Endodermal cell (in vitro differentiated cells): ENCODE measurements around the gene PRR35. TPM values are rescaled to one million over a fixed set of nuclear protein-coding genes. Genes with fewer than 3 reads are reported as not detected.
A peak's percentile ranks its signal among the peaks of the same experiment; 100 is the strongest.

Experiments
- DNase-seq: peaks from one replicate; pipeline ENCODE4 v3.0.0-alpha.2; 2017
- H3K27ac ChIP-seq: 2 replicates; pipeline ENCODE4 v1.5.1; 2013; ENCODE audit warnings: mild to moderate bottlenecking, low read depth, low read length, moderate library complexity
- H3K27me3 ChIP-seq: 2 replicates; pipeline ENCODE4 v1.6.1; 2013; ENCODE audit warnings: mild to moderate bottlenecking, low read length, moderate library complexity; ENCODE audit not compliant: insufficient read depth, control insufficient read depth, poor library complexity, severe bottlenecking
- H3K36me3 ChIP-seq: 2 replicates; pipeline ENCODE4 v1.7.0; 2013; ENCODE audit warnings: mild to moderate bottlenecking, low read length, moderate library complexity; ENCODE audit not compliant: control insufficient read depth, insufficient read depth
- H3K4me1 ChIP-seq: one replicate; pipeline ENCODE4 v1.7.0; 2013; ENCODE audit warnings: low read length; ENCODE audit not compliant: control insufficient read depth, insufficient read depth
- H3K4me3 ChIP-seq: 2 replicates; pipeline ENCODE4 v1.5.1; 2013; ENCODE audit warnings: mild to moderate bottlenecking, low read length, moderate library complexity
- H3K9ac ChIP-seq: 2 replicates; pipeline ENCODE4 v1.6.1; 2013; ENCODE audit warnings: mild to moderate bottlenecking, low read length, moderate library complexity; ENCODE audit not compliant: poor library complexity, severe bottlenecking; ENCODE audit errors: extremely low read depth
- H3K9me3 ChIP-seq: 2 replicates; pipeline ENCODE4 v1.6.1; 2013; ENCODE audit warnings: mild to moderate bottlenecking, low read length, moderate library complexity; ENCODE audit not compliant: control insufficient read depth
- H3K27ac Mint-ChIP-seq: 2 replicates; pipeline ENCODE4 v1.8.0; 2020; ENCODE audit warnings: mixed read lengths
- H3K27me3 Mint-ChIP-seq: 2 replicates; pipeline ENCODE4 v1.8.0; 2021; ENCODE audit warnings: mild to moderate bottlenecking, mixed read lengths; ENCODE audit not compliant: insufficient read depth
- H3K36me3 Mint-ChIP-seq: 2 replicates; pipeline ENCODE4 v1.8.0; 2020; ENCODE audit warnings: low read depth, mixed read lengths
- H3K4me1 Mint-ChIP-seq: 2 replicates; pipeline ENCODE4 v1.8.0; 2020; ENCODE audit warnings: mixed read lengths
- H3K4me3 Mint-ChIP-seq: 2 replicates; pipeline ENCODE4 v1.8.0; 2020; ENCODE audit warnings: mild to moderate bottlenecking, moderate library complexity, mixed read lengths
- H3K9me3 Mint-ChIP-seq: 2 replicates; pipeline ENCODE4 v1.8.0; 2020; ENCODE audit warnings: mild to moderate bottlenecking, mixed read lengths
- WGBS, 2 experiments: methylation state at CpG; one replicate each; pipeline versions ENCODE4 v1.1.5 to v1.1.7; 2013; ENCODE audit warnings: missing lambda C conversion rate in 2 of 2, mixed read lengths in 1 of 2; ENCODE audit not compliant: insufficient coverage in 1 of 2, insufficient read length in 1 of 2; 5-methylcytosine and 5-hydroxymethylcytosine counted together
- total RNA-seq, 2 donors: library from RNA; stranded (reverse); fragmentation: NEBNext Ultra II Directional in 1 of 2; extraction: Animal tissue kit (Norgen Biotek cat#: 25700) in 1 of 2; gene quantifications; 2 replicates in 1 of 2; 3 replicates in 1 of 2; pipeline ENCODE4 v1.2.1, GENCODE V29; 2021
- TF ChIP-seq, protein P1 (sequence below): fragments of 200-600 bp; sonication (generic); conservative IDR thresholded peaks from 2 replicates; pipeline ENCODE4 v1.5.0; 2021; ENCODE audit warnings: antibody characterized with exemption, mild to moderate bottlenecking

Gene PRR35
- total RNA-seq, 2 donors from 2014 or later = 0.29 to 0.62 TPM

DNA sequence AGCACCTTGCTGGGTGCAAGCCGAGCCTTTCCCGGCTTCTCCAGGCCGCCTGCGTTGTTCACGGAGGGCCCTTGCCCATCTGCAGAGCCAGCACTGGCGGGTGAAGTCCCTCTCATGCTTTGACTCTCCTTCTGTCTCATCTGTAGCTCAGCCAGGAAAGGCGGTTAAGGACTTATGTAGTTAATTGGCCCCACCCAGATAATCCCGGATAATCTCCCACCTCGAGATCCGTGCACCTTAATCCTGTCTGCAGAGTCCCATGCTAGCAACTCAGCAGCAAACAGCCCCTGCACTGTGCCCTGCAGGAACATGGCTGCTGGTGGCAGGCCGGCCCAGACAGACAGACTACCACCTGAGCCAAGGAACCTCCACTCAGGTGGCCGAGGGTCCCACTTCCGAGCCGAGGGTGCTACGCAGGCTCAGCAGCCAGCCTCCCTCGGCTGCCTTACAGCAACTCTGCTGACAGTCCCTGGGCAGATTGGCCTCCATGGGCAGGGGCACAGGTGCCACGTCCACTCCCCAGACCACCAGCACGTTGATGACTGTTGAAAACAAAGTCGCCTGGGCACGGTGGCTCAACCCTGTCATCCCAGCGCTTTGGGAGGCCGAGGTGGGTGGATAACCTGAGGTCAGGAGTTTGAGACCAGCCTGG lies 46.6 kb downstream of the PRR35 start:
- H3K9me3 ChIP-seq = peaks cover 16% of the 10 kb centered on the region
- Mint-ChIP-seq H3K4me1 (peaks cover 13% of the 10 kb centered on the region), H3K4me3 (no peak overlapping the region), H3K27ac (no peak overlapping the region), H3K27me3 (peaks cover 5% of the 10 kb centered on the region), H3K9me3 (peaks cover 30% of the 10 kb centered on the region), H3K36me3 (peaks cover 30% of the 10 kb centered on the region)
- H3K4me1 ChIP-seq = no peaks in the 10 kb centered on the region
- H3K27ac ChIP-seq = no peak overlapping the region
- no peaks in the 10 kb centered on the region for H3K36me3 ChIP-seq
- no peak overlapping the region for H3K4me3 ChIP-seq
- 93 to 95% methylated on average over 18 to 22 of the region's 22 CpGs for WGBS, 2 experiments
- no peak for DNase-seq
- no peak overlapping the region for H3K9ac ChIP-seq
- TF ChIP-seq, protein P1, sequence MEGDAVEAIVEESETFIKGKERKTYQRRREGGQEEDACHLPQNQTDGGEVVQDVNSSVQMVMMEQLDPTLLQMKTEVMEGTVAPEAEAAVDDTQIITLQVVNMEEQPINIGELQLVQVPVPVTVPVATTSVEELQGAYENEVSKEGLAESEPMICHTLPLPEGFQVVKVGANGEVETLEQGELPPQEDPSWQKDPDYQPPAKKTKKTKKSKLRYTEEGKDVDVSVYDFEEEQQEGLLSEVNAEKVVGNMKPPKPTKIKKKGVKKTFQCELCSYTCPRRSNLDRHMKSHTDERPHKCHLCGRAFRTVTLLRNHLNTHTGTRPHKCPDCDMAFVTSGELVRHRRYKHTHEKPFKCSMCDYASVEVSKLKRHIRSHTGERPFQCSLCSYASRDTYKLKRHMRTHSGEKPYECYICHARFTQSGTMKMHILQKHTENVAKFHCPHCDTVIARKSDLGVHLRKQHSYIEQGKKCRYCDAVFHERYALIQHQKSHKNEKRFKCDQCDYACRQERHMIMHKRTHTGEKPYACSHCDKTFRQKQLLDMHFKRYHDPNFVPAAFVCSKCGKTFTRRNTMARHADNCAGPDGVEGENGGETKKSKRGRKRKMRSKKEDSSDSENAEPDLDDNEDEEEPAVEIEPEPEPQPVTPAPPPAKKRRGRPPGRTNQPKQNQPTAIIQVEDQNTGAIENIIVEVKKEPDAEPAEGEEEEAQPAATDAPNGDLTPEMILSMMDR = no peak
- H3K27me3 ChIP-seq = no peaks in the 10 kb centered on the region

DNA sequence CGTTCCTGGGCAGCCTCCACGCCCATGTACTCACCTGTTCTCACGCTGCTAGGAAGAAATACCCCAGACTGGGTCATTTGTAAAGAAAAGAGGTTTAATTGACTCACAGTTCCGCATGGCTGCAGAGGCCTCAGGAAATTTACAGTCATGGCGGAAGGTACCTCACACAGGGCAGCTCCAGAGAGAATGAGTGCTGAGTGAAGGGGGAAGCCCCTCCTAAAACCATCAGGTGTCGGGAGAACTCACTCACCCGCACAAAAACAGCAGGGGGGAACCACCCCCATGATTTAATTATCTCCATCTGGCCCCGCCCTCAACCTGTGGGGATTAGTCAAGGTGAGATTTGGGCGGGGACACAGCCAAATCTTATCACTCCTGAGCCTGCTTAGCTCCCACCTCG lies 47.8 kb downstream of the PRR35 start:
- TF ChIP-seq, protein P1 = no peak
- H3K4me3 ChIP-seq = no peak overlapping the region
- H3K9ac ChIP-seq = no peak overlapping the region
- 64 to 78% methylated on average over 3 to 9 of the region's 10 CpGs for WGBS, 2 experiments
- peak; percentile 84 for DNase-seq
- no peaks in the 10 kb centered on the region for H3K4me1 ChIP-seq
- H3K27ac ChIP-seq = no peak overlapping the region
- H3K4me1 Mint-ChIP-seq = peaks cover 13% of the 10 kb centered on the region
- no peaks in the 10 kb centered on the region for H3K27me3 ChIP-seq
- H3K27ac Mint-ChIP-seq = peak overlapping the region; percentile 68
- H3K9me3 ChIP-seq = peaks cover 16% of the 10 kb centered on the region
- peaks cover 5% of the 10 kb centered on the region for H3K27me3 Mint-ChIP-seq
- no peaks in the 10 kb centered on the region for H3K36me3 ChIP-seq
- peaks cover 28% of the 10 kb centered on the region for H3K36me3 Mint-ChIP-seq
- H3K9me3 Mint-ChIP-seq = peaks cover 30% of the 10 kb centered on the region
- peak overlapping the region; percentile 29 for H3K4me3 Mint-ChIP-seq

DNA sequence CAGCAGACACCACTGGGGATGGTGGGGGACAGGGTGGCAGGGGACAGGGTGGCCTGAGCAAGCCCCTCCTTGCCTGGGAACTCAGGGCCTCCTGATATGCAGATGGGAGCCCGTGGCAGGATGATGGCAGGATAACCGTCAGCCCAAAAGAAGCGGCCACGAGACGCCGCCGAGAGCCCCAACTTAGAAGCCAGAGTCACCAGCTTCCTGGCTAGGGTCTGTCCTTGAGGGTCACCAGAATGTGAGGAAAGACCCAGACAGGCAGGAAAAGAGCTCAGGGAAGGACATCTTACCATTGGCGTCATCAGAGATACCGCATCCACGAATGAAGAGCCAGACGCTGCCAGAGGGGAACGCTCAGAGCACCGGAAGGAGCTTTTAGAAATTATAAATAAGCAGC lies 49.1 kb downstream of the PRR35 start:
- Histone ChIP-seq H3K27me3 (no peaks in the 10 kb centered on the region), H3K4me3 (no peak overlapping the region), H3K27ac (no peak overlapping the region), H3K4me1 (no peaks in the 10 kb centered on the region), H3K9me3 (peaks cover 15% of the 10 kb centered on the region), H3K36me3 (peaks cover 4% of the 10 kb centered on the region), H3K9ac (no peak overlapping the region)
- peaks cover 29% of the 10 kb centered on the region for H3K9me3 Mint-ChIP-seq
- H3K27ac Mint-ChIP-seq = no peak overlapping the region
- 94% methylated on average over 8 to 13 of the region's 13 CpGs for WGBS, 2 experiments
- H3K36me3 Mint-ChIP-seq = peaks cover 28% of the 10 kb centered on the region
- H3K4me1 Mint-ChIP-seq = peaks cover 13% of the 10 kb centered on the region
- no peak for DNase-seq
- H3K27me3 Mint-ChIP-seq = peaks cover 5% of the 10 kb centered on the region
- H3K4me3 Mint-ChIP-seq = no peak overlapping the region
- TF ChIP-seq, protein P1 = no peak
